Spleen (tissue), 11 donors: Measurements from ENCODE around the gene PBX1. TPM values are rescaled to one million over a fixed set of nuclear protein-coding genes. Genes with fewer than 3 reads are reported as not detected.

ENCODE experiments used
- DNase-seq: peaks from one replicate; pipeline ENCODE4 v3.0.0-alpha.2; 2020
- H3K27ac ChIP-seq, 8 donors: fragments of 200-600 bp; sonication (generic) in 7 of 8; 1 replicate in 4 of 8; 2 replicates in 4 of 8; pipeline versions ENCODE4 v1.5.0 to v1.8.0; 2016 to 2021; ENCODE audit warnings: inconsistent platforms in 4 of 8, mild to moderate bottlenecking in 4 of 8, moderate library complexity in 1 of 8
- H3K27me3 ChIP-seq, 7 donors: fragments of 200-600 bp; sonication (generic) in 6 of 7; replicated peaks in 1 of 7; 1 replicate in 4 of 7; 2 replicates in 3 of 7; pipeline versions ENCODE4 v1.5.0 to v1.8.0; 2016 to 2021; ENCODE audit warnings: inconsistent platforms in 3 of 7, mild to moderate bottlenecking in 1 of 7
- H3K36me3 ChIP-seq, 6 donors: fragments of 200-600 bp; sonication (generic) in 5 of 6; 1 replicate in 4 of 6; 2 replicates in 2 of 6; pipeline versions ENCODE4 v1.5.0 to v1.8.0; 2016 to 2021; ENCODE audit warnings: inconsistent platforms in 2 of 6
- H3K4me1 ChIP-seq, 6 donors: fragments of 200-600 bp; sonication (generic) in 5 of 6; 1 replicate in 3 of 6; 2 replicates in 3 of 6; pipeline versions ENCODE4 v1.5.0 to v1.8.0; 2016 to 2021; ENCODE audit warnings: inconsistent platforms in 3 of 6
- H3K4me3 ChIP-seq, 8 donors: fragments of 200-600 bp; sonication (generic) in 7 of 8; 1 replicate in 4 of 8; 2 replicates in 4 of 8; pipeline versions ENCODE4 v1.5.0 to v1.8.0; 2016 to 2021; ENCODE audit warnings: inconsistent platforms in 4 of 8, mild to moderate bottlenecking in 4 of 8, moderate library complexity in 2 of 8
- H3K9me3 ChIP-seq, 8 donors: fragments of 200-600 bp; sonication (generic) in 7 of 8; 1 replicate in 4 of 8; 2 replicates in 4 of 8; pipeline versions ENCODE4 v1.5.0 to v1.8.0; 2016 to 2021; ENCODE audit warnings: inconsistent platforms in 4 of 8
- POLR2A ChIP-seq, 3 donors: fragments of 450-650 bp; IDR thresholded peaks; one replicate each; pipeline ENCODE4 v1.5.1; 2017; ENCODE audit warnings: antibody characterized with exemption in 3 of 3, mild to moderate bottlenecking in 1 of 3
- POLR2AphosphoS5 ChIP-seq, 3 donors: sonication (generic); formaldehyde crosslinking; IDR thresholded peaks; one replicate each; pipeline ENCODE4 v1.5.1; 2017; ENCODE audit warnings: antibody characterized with exemption in 3 of 3
- WGBS, 5 donors: extraction: QIAGEN DNeasy Blood & Tissue Kit in 3 of 5; methylation state at CpG; one replicate each; pipeline versions ENCODE4 v1.1.5 to v1.1.7; 2013 to 2018; 5-methylcytosine and 5-hydroxymethylcytosine counted together
- intact Hi-C: fragments of 100-400 bp; cut with DNase I; formaldehyde crosslinking; loops from one replicate; pipeline ENCODE4 v1.15.0; 2023; ENCODE audit warnings: low total_unique reads
- polyA plus RNA-seq, 3 donors: library from polyadenylated mRNA; stranded (reverse); fragments of 200-250 nt; gene quantifications; one replicate each; pipeline ENCODE4 v1.2.1, GENCODE V29; 2013
- total RNA-seq, 7 donors: library from RNA; depleted of rRNA in 3 of 7; stranded (reverse); fragments of >200 nt in 3 of 7; fragmentation: NEBNext Ultra II Directional in 4 of 7; extraction: Animal tissue kit (Norgen Biotek cat#: 25700) in 4 of 7; gene quantifications; one replicate each; pipeline versions ENCODE4 v1.1.0 to v1.2.1, GENCODE V29; 2016 to 2021
- TF ChIP-seq, protein P1 (sequence below), 11 experiments: fragments of 200-600 bp in 7 of 11; fragments of 450-650 bp in 4 of 11; sonication (generic) in 4 of 11; IDR thresholded peaks in 8 of 11; conservative IDR thresholded peaks in 3 of 11; 1 replicate in 7 of 11; 2 replicates in 4 of 11; pipeline versions ENCODE4 v1.4.0 to v1.8.0; 2016 to 2021; ENCODE audit warnings: antibody characterized with exemption in 11 of 11, inconsistent platforms in 4 of 11, mild to moderate bottlenecking in 1 of 11
- donor health status: healthy with polysubstance abuse.
- donor health status: DM: no; HTN: no; CAD: no; lungs with moderate emphysema.
- donor health status: DM: no; HTN: no; CAD: no.
- donor health status: Bipolar disorder and iron deficiency.
- donor health status: healthy.
- donor health status: DM: no; HTN: no; CAD: no.
- donor health status: DM: yes; HTN: yes; CAD: no.

PBX1 gene
- total and polyA plus RNA-seq, 10 donors, result 3.4 to 79.5 (median 31.8) TPM

- no peaks in the 10 kb centered on the region for H3K27me3 ChIP-seq
- H3K27ac ChIP-seq, result no peak overlapping the region
- no peaks in the 10 kb centered on the region for H3K4me1 ChIP-seq
- no peaks in the 10 kb centered on the region for H3K36me3 ChIP-seq
- no peaks in the 10 kb centered on the region for H3K9me3 ChIP-seq
- TF ChIP-seq, protein P1, sequence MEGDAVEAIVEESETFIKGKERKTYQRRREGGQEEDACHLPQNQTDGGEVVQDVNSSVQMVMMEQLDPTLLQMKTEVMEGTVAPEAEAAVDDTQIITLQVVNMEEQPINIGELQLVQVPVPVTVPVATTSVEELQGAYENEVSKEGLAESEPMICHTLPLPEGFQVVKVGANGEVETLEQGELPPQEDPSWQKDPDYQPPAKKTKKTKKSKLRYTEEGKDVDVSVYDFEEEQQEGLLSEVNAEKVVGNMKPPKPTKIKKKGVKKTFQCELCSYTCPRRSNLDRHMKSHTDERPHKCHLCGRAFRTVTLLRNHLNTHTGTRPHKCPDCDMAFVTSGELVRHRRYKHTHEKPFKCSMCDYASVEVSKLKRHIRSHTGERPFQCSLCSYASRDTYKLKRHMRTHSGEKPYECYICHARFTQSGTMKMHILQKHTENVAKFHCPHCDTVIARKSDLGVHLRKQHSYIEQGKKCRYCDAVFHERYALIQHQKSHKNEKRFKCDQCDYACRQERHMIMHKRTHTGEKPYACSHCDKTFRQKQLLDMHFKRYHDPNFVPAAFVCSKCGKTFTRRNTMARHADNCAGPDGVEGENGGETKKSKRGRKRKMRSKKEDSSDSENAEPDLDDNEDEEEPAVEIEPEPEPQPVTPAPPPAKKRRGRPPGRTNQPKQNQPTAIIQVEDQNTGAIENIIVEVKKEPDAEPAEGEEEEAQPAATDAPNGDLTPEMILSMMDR (IDR thresholded peaks at IDR 0.05 in 8 of 11, conservative IDR thresholded peaks at IDR 0.05 in 3 of 11), result no peak
- no peak for TF ChIP-seq POLR2AphosphoS5 (IDR thresholded peaks at IDR 0.05)
- no peak for TF ChIP-seq POLR2A (IDR thresholded peaks at IDR 0.05)
- no peak overlapping the region for H3K4me3 ChIP-seq
- DNase-seq, result no peak
- intact Hi-C loops, result no loop called here
- WGBS, 5 donors, result 71 to 88% (median 79%) methylated on average over 4 of the region's 4 CpGs
Observed at GRCh38 chr1:164865385-164865784, 306.4 kb downstream of the PBX1 start.

- H3K36me3 ChIP-seq, result no peaks in the 10 kb centered on the region
Observed at GRCh38 chr1:164867590-164867989, 308.6 kb downstream of the PBX1 start.

DNA sequence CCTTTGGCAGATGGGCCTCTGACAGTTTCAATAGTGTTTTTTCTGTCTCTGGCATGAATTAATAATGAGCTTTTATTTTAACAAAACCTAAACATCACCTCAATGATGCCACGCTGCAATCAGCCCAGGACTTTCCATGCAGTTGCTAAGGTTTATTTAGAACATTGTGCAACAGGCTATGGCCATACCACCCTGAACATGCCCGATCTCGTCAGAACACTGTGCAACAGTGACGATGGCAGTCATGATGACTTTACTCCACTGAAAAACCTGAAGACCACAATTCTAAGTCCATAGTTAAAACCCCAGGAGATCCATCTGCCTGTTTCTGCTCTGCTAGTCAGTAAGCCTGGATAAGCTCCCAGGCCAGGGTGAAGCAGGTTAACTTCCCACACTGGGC, 310.0 kb downstream of the PBX1 start:
- Histone ChIP-seq H3K36me3 (no peaks in the 10 kb centered on the region), H3K27me3 (no peaks in the 10 kb centered on the region), H3K4me1 (no peaks in the 10 kb centered on the region), H3K27ac (no peak overlapping the region), H3K4me3 (no peak overlapping the region), H3K9me3 (no peaks in the 10 kb centered on the region)
- TF ChIP-seq POLR2AphosphoS5 (IDR thresholded peaks at IDR 0.05) (no peak), POLR2A (IDR thresholded peaks at IDR 0.05) (no peak)
- TF ChIP-seq, protein P1 (IDR thresholded peaks at IDR 0.05 in 8 of 11, conservative IDR thresholded peaks at IDR 0.05 in 3 of 11), result no peak
- 89 to 97% (median 94%) methylated on average over 4 of the region's 4 CpGs for WGBS, 5 donors
- no peak for DNase-seq
- intact Hi-C loops, result no loop called here

More at GRCh38 chr1:164867590-164867989, 308.6 kb downstream of the PBX1 start:
- no peaks in the 10 kb centered on the region for H3K27me3 ChIP-seq
- H3K9me3 ChIP-seq, result no peaks in the 10 kb centered on the region
- WGBS, 5 donors, result 90 to 98% (median 95%) methylated on average over 8 of the region's 8 CpGs
- no peak overlapping the region for H3K27ac ChIP-seq
- H3K4me1 ChIP-seq, result no peaks in the 10 kb centered on the region
- TF ChIP-seq POLR2AphosphoS5 (IDR thresholded peaks at IDR 0.05) (no peak), POLR2A (IDR thresholded peaks at IDR 0.05) (no peak)
- TF ChIP-seq, protein P1 (IDR thresholded peaks at IDR 0.05 in 8 of 11, conservative IDR thresholded peaks at IDR 0.05 in 3 of 11), result no peak
- H3K4me3 ChIP-seq, result no peak overlapping the region
- DNase-seq, result no peak
- intact Hi-C loops, result no loop called here

DNA sequence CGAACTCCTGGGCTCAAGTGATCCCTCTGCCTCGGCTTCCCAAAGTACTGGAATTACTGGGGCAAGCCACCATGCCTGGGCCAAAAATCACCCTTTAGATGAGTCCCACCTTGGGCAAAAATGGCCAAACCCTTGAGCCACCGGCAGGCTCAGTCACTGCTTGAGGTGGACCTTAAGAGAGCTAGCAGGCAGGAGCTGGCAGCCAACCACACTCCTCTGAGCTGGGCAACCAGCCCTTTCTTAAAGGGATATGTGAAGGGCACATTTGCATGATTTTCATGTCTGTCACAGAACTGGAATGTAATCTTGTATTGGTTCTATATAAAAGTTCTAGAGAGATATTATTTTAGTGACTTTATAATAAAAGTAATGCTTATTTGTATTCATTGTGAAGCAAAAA, 316.5 kb downstream of the PBX1 start:
- 73 to 94% (median 84%) methylated on average over 3 of the region's 3 CpGs for WGBS, 5 donors
- intact Hi-C loops, result no loop called here
- Histone ChIP-seq H3K36me3 (no peaks in the 10 kb centered on the region), H3K27me3 (no peaks in the 10 kb centered on the region), H3K27ac (no peak overlapping the region), H3K9me3 (no peaks in the 10 kb centered on the region), H3K4me3 (no peak overlapping the region), H3K4me1 (no peaks in the 10 kb centered on the region)
- TF ChIP-seq, protein P1 (IDR thresholded peaks at IDR 0.05 in 8 of 11, conservative IDR thresholded peaks at IDR 0.05 in 3 of 11), result no peak
- TF ChIP-seq POLR2A (IDR thresholded peaks at IDR 0.05) (no peak), POLR2AphosphoS5 (IDR thresholded peaks at IDR 0.05) (no peak)
- no peak for DNase-seq
